PFSK-1 (cell line): Measurements from ENCODE around the gene MGA.

Source experiments
- FOXP2 ChIP-seq: optimal IDR thresholded peaks from 2 replicates; pipeline ENCODE3; 2011; ENCODE audit warnings: borderline replicate concordance, control low read depth, inconsistent platforms; ENCODE audit not compliant: insufficient read depth; ENCODE audit errors: extremely low read length, extremely low read depth
- POLR2AphosphoS5 ChIP-seq: IDR thresholded peaks from 2 replicates; pipeline ENCODE4 v1.6.1; 2012; ENCODE audit warnings: low read depth, mild to moderate bottlenecking, control low read depth, low read length, moderate library complexity
- REST ChIP-seq, 2 experiments: IDR thresholded peaks; 2 replicates each; pipeline versions ENCODE4 v1.6.1 to v1.8.0; 2011 to 2012; ENCODE audit warnings: low read depth in 2 of 2, low read length in 2 of 2, control low read depth in 1 of 2, inconsistent platforms in 1 of 2, mild to moderate bottlenecking in 1 of 2, moderate library complexity in 1 of 2; ENCODE audit not compliant: insufficient read depth in 1 of 2
- SIN3A ChIP-seq: IDR thresholded peaks from 2 replicates; pipeline ENCODE4 v1.6.1; 2012; ENCODE audit warnings: mild to moderate bottlenecking, low read length, moderate library complexity, borderline replicate concordance; ENCODE audit not compliant: insufficient read depth
- TAF1 ChIP-seq: IDR thresholded peaks from 2 replicates; pipeline ENCODE4 v1.6.1; 2012; ENCODE audit warnings: low read length, control low read depth, borderline replicate concordance; ENCODE audit not compliant: insufficient read depth

The MGA gene

GRCh38 chr15:41810651-41811431, 150.6 kb downstream of the MGA start:
- TF ChIP-seq TAF1 (no peak), POLR2AphosphoS5 (no peak), REST (IDR thresholded peaks at IDR 0.05; ENCODE audit: insufficient read depth in 1 of 2, low read depth in 2 of 2, low read length in 2 of 2) (no peak), FOXP2 (no peak), SIN3A (no peak)

GRCh38 chr15:41811432-41812195, 151.4 kb downstream of the MGA start:
- TF ChIP-seq TAF1: no peak
- no peak for TF ChIP-seq FOXP2
- TF ChIP-seq POLR2AphosphoS5: no peak
- no peak for TF ChIP-seq SIN3A
- no peak for TF ChIP-seq REST (IDR thresholded peaks at IDR 0.05; ENCODE audit: insufficient read depth in 1 of 2, low read depth in 2 of 2, low read length in 2 of 2)

DNA sequence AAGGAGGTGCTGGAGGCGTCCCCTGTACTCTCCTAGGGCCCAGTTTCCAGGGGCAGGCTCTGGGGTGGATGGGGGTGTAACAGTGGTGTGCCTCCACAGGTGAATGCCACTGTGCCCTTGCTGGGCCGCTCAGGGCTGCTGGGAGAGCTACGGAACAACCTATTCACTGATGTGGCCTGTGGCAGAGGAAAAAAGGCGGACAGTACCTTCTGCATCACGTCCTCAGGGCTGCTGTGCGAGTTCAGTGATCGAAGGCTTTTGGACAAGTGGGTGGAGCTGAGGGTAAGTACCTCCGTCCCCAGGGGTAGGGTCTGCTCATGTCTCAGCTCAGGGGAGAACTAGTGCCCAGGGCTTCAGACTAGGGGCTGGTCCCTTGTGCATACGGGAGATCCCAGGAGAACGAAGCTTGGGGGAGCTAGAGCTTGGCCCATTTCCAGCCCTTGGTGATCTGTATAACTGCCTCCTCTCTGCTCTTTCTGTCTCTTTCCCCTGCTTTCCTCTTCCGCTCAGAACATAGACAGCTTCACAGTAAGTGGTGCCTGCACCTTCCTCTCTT, 152.7 kb downstream of the MGA start:
- TF ChIP-seq REST (IDR thresholded peaks at IDR 0.05; ENCODE audit: insufficient read depth in 1 of 2, low read depth in 2 of 2, low read length in 2 of 2): no peak
- TF ChIP-seq SIN3A: no peak
- no peak for TF ChIP-seq POLR2AphosphoS5
- TF ChIP-seq FOXP2: no peak
- no peak for TF ChIP-seq TAF1

DNA sequence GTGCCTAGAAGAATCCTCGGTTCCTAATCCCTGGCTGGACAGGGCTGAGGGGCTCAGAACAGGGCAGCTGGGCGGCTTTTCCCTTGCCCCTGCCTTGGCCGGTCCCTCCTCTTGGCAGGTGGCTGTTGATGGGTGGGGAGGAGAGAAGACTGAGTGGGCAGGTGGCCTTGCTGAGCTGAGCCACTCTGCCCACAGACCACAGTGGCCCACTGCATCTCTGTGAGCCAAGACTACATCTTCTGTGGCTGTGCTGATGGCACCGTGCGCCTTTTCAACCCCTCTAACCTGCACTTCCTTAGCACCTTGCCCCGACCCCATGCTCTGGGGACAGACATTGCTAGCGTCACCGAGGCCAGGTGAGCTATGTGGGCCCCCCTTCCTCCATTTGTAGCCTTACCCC, 153.2 kb downstream of the MGA start:
- no peak for TF ChIP-seq REST (IDR thresholded peaks at IDR 0.05; ENCODE audit: insufficient read depth in 1 of 2, low read depth in 2 of 2, low read length in 2 of 2)
- no peak for TF ChIP-seq TAF1
- no peak for TF ChIP-seq SIN3A
- no peak for TF ChIP-seq POLR2AphosphoS5
- no peak for TF ChIP-seq FOXP2
